GM12892 (cell line): ENCODE measurements around the gene TPRG1L.

Source experiments
- DNase-seq: peaks from one replicate; pipeline ENCODE4 v3.0.0; 2011; ENCODE audit not compliant: insufficient read length
- FAIRE-seq: peaks from 2 replicates; lab custom pipeline; 2011; peaks lifted over from hg19 to GRCh38; lab: Jason Lieb, UNC
- POLR2A ChIP-seq: IDR thresholded peaks from 2 replicates; pipeline ENCODE4 v1.6.1; 2011; ENCODE audit warnings: low read depth, low read length, control low read depth
- POLR2AphosphoS5 ChIP-seq: IDR thresholded peaks from 2 replicates; pipeline ENCODE4 v1.6.1; 2011; ENCODE audit warnings: low read depth, low read length, control low read depth
- TAF1 ChIP-seq: IDR thresholded peaks from 2 replicates; pipeline ENCODE4 v1.6.1; 2011; ENCODE audit warnings: low read depth, mild to moderate bottlenecking, control low read depth, low read length, borderline replicate concordance

TPRG1L gene

DNA sequence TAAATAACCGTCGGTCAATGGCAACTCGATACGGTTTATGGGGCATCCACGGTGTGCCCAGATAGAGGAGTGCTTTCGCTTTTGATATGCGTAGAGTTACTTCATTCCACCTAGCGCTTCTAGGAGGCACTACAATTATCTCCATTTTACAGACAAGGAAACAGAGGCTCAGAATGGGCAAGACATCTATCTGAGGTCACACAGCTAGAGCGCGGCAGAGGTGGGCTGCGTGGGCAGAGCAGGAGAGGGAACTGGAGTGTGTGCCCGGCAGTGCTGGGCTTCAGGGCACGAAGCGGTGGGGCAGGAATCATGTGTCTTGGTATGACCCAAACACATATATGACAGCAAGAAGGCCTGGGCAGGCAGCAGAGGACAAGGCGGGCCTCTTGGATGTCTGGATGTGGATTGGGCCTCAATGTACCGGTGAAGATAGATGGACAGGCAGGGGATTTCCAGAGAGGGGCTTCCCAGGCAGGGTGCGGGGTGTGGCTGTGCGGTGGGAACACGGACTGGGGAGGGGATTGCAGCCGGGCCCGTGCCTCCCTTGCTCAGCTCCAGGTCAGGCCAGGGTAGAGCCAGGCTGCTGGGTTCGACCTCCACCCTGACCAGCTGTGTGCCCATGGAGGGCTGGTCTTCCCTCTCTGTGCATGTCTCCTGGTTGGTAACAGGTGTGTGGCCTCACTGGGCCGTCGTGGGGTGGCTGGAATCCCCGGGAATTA is 48.7 kb downstream of the TPRG1L start:
- peak; percentile 98 for FAIRE-seq
- DNase-seq, result no peak
- peak; percentile 56; the same call in 1 of the 2 replicates for TF ChIP-seq POLR2AphosphoS5
- TF ChIP-seq POLR2A, result peak; percentile 29
- TF ChIP-seq TAF1, result no peak

DNA sequence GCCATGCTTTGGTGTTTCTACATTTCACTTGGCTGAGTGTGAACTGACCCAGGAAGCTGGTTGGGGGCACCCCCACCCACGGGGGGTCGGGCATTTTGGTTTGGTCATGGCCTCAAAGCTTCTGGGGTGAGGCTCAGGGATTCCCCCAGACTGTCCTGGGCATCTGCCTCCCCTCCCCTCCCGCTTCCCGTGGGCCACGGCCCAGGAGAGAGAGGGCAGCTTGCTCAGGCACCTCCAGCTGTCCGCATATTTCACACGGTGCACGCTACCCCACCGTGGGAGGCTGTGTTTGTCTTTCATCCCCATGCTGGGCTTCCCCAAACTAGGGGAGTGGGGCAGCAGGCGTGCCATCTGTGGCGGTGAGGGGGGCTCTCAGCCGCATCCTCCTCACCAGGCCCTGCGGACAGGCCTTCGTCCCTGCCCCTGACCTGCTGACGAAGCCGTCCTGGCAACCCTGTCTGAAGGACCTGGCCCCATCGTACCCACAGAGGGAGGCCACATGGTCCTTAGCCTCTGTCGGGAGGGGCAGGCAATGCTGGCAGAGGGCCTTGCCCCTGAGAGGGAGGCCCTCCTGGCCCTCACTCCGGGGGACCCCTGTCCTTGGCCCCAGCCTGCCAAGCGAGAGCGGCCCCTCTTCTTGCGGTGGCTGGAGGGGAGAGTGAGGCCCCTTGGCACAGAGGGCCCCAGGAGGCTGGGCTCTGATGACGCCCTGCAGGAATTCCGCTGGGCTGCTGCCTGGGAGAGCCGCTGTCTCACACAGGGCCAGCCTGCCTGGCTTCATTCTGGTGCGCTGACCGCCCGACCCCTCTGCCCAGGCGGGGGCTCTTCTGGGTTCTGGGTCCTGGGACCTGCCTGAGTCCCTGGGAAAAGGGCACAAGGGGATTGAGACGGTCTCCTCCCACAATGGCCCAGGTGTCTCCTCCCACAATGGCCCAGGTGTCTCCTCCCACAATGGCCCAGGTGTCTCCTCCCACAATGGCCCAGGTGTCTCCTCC is 49.6 kb downstream of the TPRG1L start:
- TF ChIP-seq POLR2AphosphoS5, result no peak
- no peak for TF ChIP-seq POLR2A
- TF ChIP-seq TAF1, result no peak
- FAIRE-seq (peak; percentile 94), DNase-seq (no peak)

DNA sequence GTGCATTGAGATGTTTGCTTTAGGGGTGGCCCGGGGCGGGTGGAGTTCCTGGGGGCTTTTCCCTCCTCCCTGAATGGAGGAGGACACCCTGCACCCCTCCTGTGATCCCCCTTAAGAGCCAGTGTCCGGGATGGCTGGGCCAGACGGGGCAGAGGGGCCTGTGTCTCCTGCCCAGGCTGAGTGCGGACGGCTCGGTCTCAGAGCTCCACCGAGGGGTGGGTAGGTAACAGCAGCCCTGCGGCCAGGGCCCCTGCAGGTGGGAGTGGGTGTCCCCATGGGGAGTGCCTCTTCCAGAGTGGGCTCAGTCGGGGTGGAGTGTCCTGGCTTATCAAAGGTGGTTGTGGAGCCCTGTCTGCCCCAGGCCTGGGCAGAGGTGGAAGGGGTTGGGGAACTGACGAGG is 50.6 kb downstream of the TPRG1L start:
- DNase-seq, result no peak
- no peak for FAIRE-seq
- TF ChIP-seq TAF1 (no peak), POLR2A (no peak), POLR2AphosphoS5 (no peak)

DNA sequence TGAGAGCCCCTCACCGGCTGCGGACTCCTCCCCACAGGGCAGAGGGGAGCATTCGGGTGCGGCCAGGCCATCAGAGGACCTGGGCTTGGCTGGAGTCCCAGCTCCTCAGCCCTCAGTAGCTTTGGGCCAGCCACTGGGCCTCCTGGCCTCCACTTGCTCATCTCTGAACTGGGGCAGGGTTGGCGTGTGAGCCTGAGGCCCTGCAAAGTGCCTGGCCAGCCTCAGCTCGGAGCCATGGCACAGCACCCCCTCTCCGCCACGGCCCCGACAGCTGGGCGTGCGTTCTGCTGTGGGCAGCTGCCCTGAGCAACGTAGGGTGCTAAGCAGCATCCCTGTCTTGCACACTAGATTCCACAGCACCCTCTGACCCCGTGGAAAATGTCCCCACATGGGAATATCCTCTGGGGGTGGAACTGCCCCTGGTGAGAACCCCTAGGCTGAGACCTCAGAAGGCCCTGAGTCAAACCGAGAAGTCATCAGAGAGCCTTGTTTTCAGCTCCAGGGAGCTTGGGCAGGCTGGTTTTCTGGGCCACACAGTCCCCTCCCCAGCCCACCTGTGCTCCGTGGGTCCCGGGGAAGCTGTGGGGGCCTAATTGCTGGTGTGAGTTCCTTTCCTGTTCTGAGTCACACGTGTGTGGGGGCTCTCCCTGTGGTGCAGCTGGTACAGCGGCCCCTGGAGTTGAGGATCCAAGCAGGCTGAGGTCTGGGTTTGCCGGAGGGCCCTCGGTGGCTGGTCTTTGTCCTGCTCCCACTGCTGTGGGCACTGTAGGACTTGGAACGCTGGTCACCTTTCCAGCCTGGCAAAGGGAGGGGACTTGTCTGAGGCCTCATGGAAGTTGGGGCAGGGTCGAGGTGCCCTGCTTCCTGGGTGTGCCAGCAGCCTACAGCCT is 52.0 kb downstream of the TPRG1L start:
- peak; percentile 69 for DNase-seq
- TF ChIP-seq POLR2A, result 0 out of 2 replicates have a peak, but pooled peaks have one; percentile 4
- TF ChIP-seq POLR2AphosphoS5, result peak; percentile 39; the same call in 1 of the 2 replicates
- TF ChIP-seq TAF1, result no peak
- FAIRE-seq, result peak; percentile 99

DNA sequence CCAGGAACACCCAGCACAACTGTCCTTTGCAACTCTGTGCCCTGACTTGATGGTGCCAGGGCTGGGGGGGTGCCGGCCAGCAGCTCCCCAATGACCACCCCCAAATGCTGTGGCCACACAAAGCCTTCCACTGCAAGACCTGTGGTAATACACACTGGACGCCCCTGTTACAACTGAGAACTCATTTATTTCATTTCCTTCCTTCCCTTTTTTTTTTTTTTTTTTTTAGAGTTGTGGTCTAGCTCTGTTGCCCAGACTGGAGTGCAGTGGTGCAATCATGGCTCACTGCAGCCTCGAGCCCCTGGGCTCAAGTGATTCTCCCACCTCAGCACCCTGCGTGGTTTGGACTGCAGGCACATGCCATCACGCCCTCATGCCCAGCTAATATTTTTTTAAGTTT is 52.7 kb downstream of the TPRG1L start:
- FAIRE-seq (peak; percentile 27), DNase-seq (no peak)
- TF ChIP-seq TAF1 (no peak), POLR2A (peak; percentile 32; the same call in 1 of the 2 replicates), POLR2AphosphoS5 (no peak)

DNA sequence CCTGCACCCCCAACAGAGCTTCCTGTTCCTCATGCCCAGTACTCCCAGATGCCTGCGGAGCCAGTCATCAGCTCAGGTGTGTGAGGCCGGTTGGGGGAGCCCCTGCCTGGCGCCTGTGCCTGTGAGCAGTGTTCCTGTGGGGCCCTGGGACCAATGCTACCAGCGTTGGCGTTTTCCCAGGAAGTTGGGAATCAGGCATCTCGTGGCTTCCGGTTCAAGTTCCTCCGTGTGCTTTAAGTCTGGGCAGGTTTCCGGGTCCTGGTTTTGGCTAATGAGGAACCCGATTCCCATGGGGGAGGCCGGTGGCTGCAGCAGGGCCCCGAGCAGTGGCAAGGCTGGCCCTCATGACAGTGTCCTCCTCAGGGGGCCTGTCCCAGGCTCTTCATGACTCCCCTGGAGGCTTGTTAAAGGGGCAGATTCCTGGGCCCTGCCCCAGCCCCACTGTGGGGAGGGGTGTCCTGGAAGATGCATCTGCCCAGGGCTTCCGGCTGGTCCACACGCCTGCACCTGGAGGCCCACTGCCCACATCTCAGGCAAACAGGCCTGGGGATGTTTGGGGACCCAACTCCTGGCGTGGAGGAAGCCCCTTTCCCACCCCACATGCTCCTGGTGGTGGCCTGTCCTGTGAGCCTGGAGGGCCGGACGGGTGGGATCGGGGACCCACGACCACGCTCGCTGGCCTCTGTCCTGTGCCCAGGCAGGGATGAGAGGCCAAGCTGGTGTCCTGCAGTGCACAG is 53.7 kb downstream of the TPRG1L start:
- TF ChIP-seq POLR2AphosphoS5 (no peak), POLR2A (no peak), TAF1 (no peak)
- peak; percentile 9 for FAIRE-seq
- no peak for DNase-seq

DNA sequence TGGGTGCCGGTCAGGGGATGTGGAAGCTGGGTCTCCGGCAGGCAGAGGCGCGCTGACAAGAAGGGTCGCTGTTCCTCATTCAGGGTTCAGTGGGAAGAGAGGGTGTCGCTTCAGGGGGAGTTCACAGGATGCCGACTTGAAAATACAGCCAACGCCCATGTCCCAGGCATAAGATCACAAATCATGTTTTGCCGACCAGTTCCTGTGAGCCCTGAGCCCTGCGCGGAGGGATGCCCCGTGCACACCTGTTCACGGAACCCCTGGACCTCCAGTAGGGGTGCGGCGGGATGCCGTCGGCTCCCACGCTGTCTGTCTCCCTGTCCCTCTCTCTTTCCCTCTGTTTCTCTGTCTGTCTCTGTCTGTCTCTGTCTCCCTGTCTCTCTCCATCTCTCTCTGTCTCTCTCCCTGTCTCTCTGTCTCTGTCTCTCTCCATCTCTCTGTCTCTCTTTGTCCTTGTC is 54.3 kb downstream of the TPRG1L start:
- FAIRE-seq (peak; percentile 76), DNase-seq (no peak)
- TF ChIP-seq POLR2A (no peak), TAF1 (no peak), POLR2AphosphoS5 (no peak)
